ENCODE measurements around the gene CD93.

Gene CD93

DNA sequence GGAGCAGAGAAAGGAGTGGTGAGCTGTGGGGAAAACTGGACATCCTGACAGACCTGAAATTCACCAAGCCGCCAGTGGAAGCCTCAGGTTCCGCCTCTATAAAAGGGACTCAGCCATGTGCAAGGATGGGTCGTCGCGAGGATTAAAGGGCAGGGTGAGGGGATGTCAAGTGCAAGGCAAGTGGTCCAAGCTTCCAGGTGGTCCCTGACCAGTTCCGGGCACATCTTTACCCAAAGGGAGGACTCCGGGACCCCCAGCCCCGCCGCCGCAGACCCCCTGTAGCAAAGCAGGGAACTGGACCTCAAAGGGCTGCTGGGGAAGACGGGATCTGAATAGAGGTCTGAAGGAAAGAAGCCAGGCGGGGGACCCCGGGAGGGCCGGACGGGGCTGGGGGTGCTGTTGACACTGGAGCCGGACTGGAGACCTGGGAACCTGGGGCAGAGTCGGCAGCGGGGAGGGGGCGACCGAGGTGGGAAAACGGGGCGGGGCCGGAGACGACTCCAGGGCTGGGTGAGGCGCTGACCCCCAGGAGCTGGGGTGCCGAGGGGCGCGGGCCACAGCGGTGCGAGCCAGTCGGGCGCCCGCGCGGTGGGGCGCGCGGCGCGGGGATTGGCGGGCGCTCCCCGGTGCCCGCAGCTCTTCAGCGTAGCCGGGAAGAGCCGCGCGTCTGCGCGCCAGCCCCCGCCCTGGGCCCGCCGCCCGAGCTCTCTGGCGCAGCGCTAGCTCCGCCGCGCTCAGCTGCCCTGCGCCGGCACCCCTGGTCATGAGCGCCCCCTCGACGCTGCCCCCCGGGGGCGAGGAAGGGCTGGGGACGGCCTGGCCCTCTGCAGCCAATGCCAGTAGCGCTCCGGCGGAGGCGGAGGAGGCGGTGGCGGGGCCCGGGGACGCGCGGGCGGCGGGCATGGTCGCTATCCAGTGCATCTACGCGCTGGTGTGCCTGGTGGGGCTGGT is 51.1 kb downstream of the CD93 start, which contains the start of gene SSTR4:
Gene SSTR4, plus strand, starts transcription at position 592 of the 951 bp plus-strand sequence. Its CDS starts 172 bp downstream, at position 764.
- no peak within 1 kb of the TSS for H3K4me3 ChIP-seq (replicated peaks; ENCODE audit: low read depth, low read length)
- TF ChIP-seq, protein P1, sequence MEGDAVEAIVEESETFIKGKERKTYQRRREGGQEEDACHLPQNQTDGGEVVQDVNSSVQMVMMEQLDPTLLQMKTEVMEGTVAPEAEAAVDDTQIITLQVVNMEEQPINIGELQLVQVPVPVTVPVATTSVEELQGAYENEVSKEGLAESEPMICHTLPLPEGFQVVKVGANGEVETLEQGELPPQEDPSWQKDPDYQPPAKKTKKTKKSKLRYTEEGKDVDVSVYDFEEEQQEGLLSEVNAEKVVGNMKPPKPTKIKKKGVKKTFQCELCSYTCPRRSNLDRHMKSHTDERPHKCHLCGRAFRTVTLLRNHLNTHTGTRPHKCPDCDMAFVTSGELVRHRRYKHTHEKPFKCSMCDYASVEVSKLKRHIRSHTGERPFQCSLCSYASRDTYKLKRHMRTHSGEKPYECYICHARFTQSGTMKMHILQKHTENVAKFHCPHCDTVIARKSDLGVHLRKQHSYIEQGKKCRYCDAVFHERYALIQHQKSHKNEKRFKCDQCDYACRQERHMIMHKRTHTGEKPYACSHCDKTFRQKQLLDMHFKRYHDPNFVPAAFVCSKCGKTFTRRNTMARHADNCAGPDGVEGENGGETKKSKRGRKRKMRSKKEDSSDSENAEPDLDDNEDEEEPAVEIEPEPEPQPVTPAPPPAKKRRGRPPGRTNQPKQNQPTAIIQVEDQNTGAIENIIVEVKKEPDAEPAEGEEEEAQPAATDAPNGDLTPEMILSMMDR (IDR thresholded peaks at IDR 0.05; ENCODE audit: low read depth, low read length, missing control alignments) = no peak
- DNase-seq (ENCODE audit: extremely low read depth, low read depth) = no peak

DNA sequence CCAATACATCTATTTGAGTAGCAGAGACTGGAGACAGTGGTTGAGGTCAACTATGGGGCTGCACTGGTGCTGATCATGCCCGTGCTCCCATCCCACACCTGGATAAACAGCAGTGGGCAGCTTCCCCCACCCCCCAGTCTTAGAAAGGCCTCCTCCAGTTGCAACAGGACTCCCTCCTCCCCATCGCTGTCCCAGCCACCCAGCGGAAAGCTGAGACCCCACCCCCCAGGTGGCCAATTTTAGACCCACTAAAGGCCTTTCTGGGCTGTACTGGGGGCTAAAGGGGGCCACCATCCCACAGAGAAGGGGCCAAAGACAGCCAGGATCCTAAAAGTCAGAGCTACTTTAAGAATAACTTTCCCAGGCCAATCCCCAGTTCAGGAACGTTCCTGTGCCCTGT is 52.2 kb downstream of the CD93 start:
- no peak for DNase-seq (ENCODE audit: extremely low read depth, low read depth)
- TF ChIP-seq, protein P1 (IDR thresholded peaks at IDR 0.05; ENCODE audit: low read depth, low read length, missing control alignments) = no peak
- H3K4me3 ChIP-seq (replicated peaks; ENCODE audit: low read depth, low read length) = no peak overlapping the region

DNA sequence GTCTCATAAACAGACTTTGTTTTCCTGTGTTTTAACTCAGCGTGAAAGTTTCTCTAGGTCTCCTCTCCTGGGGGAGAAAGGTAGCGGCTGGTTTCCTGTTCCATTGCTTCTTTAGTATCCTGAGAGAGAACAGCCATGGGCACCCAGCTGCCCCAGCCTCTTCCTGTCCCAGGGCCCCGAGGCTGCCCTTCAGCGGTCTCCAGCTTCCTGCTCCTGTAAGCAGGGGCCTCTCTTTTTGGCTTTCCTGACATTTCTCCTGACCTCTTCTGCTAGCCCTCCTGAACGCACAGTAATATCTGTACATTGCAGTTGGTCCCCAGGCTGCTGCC is 53.4 kb downstream of the CD93 start:
- H3K4me3 ChIP-seq (replicated peaks; ENCODE audit: low read depth, low read length) = no peak overlapping the region
- DNase-seq (ENCODE audit: extremely low read depth, low read depth) = no peak
- TF ChIP-seq, protein P1 (IDR thresholded peaks at IDR 0.05; ENCODE audit: low read depth, low read length, missing control alignments) = no peak

DNA sequence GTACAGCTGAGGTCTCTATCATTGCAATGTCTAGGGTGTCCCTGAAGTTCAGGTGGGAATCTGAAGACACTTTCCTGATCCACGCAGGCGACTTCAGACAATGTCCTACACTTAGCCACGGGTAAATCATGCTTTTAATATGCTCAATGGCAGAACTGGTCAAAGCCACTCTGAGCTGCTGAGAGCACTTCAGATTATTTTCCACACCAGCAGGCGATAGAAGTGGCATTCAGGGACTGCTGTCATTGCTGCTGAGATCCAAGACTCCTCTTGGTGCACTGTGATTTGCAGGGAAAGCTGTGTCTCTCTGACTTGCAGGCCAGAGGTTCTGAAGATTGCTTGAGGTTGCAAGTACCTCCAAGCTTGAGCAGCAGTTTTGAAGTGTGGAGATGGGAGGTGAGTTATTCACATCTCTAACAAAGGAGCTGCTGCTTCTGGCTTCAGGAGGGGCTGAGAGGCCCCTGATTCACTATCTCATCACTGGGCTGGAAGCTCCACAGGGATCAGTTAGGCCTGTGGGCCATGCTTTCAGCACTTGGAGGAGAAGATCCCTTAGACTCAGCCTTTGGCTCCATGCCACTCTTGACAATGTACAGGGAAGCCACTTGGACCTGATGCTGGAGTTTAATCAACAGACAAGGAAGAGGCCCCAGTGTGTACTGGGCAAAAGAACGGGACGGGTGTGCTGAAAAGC is 53.9 kb downstream of the CD93 start:
- no peak for DNase-seq (ENCODE audit: extremely low read depth, low read depth)
- H3K4me3 ChIP-seq (replicated peaks; ENCODE audit: low read depth, low read length) = no peak overlapping the region
- TF ChIP-seq, protein P1 (IDR thresholded peaks at IDR 0.05; ENCODE audit: low read depth, low read length, missing control alignments) = no peak

DNA sequence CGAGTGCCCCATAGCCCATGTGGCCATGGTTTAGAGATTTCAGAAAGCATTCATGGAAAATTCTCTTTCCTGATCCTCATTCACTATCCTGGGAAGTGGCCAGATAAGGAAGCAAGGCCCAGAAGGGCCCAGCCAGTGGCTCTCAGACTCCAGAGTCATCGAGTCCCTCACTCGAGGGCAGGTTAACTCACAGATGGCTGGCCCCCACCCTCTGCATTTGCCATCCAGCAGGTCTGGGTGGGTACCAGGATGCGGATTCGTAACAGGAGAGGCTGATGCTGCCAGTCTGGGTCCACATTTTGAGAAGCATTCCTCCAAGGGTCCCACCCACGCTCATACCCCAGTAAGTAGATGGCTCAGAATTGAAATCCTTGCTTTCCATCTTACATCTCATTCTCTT is 54.8 kb downstream of the CD93 start:
- TF ChIP-seq, protein P1 (IDR thresholded peaks at IDR 0.05; ENCODE audit: low read depth, low read length, missing control alignments) = no peak
- no peak for DNase-seq (ENCODE audit: extremely low read depth, low read depth)
- no peak overlapping the region for H3K4me3 ChIP-seq (replicated peaks; ENCODE audit: low read depth, low read length)

Data from HFF-Myc (cell line).